HG03097 (cell line): Measurements from ENCODE around the gene VWA8.
"Not testable (repeated sequence)": the region's sequence is repeated elsewhere in the genome, so short reads cannot be mapped to it uniquely, and the experiment has no call there.

Source experiments
- ATAC-seq: cut with Tn5 transposase; IDR thresholded peaks from one replicate; pipeline ENCODE4 v1.9.1; 2021; ENCODE audit not compliant: unreplicated experiment, low FRiP score

The VWA8 gene

GRCh38 chr13:41969072-41969471, 8.2 kb upstream of the VWA8 start:
- no peak for ATAC-seq

GRCh38 chr13:41966671-41967070, 5.8 kb upstream of the VWA8 start:
- no peak for ATAC-seq

GRCh38 chr13:41962994-41963393, 2.1 kb upstream of the VWA8 start:
- no peak for ATAC-seq

GRCh38 chr13:41961466-41961760, 504 bp upstream of the VWA8 start:
- no peak for ATAC-seq

- ATAC-seq: no peak
These were observed 685 bp downstream of the VWA8 start for GRCh38 chr13:41960211-41960636.

- no peak for ATAC-seq
These were observed 4.6 kb downstream of the VWA8 start for GRCh38 chr13:41956272-41956671.

GRCh38 chr13:41955605-41956004, 5.3 kb downstream of the VWA8 start:
- no peak for ATAC-seq

GRCh38 chr13:41954226-41954625, 6.7 kb downstream of the VWA8 start:
- ATAC-seq: no peak

GRCh38 chr13:41952749-41953148, 8.2 kb downstream of the VWA8 start:
- no peak for ATAC-seq

- ATAC-seq: not testable (repeated sequence)
These were observed 11.8 kb downstream of the VWA8 start for GRCh38 chr13:41949104-41949503.

GRCh38 chr13:41945926-41946325, 15.0 kb downstream of the VWA8 start:
- no peak for ATAC-seq

- ATAC-seq: no peak
These were observed 16.1 kb downstream of the VWA8 start for GRCh38 chr13:41944635-41945397.

GRCh38 chr13:41944229-41944628, 16.7 kb downstream of the VWA8 start:
- no peak for ATAC-seq

GRCh38 chr13:41942462-41943094, 18.3 kb downstream of the VWA8 start:
- no peak for ATAC-seq

GRCh38 chr13:41941174-41941573, 19.7 kb downstream of the VWA8 start:
- ATAC-seq: no peak

GRCh38 chr13:41939398-41939797, 21.5 kb downstream of the VWA8 start:
- no peak for ATAC-seq

GRCh38 chr13:41938918-41939317, 22.0 kb downstream of the VWA8 start:
- no peak for ATAC-seq

GRCh38 chr13:41937388-41937787, 23.5 kb downstream of the VWA8 start:
- no peak for ATAC-seq

GRCh38 chr13:41935501-41935900, 25.4 kb downstream of the VWA8 start:
- no peak for ATAC-seq

- ATAC-seq: no peak
These were observed 25.9 kb downstream of the VWA8 start for GRCh38 chr13:41934994-41935393.

- no peak for ATAC-seq
These were observed 26.8 kb downstream of the VWA8 start for GRCh38 chr13:41934120-41934519.

- no peak for ATAC-seq
These were observed 29.6 kb downstream of the VWA8 start for GRCh38 chr13:41931337-41931736.
